Brain pericyte (primary cell): ENCODE measurements around the gene ARFRP1.

Experiments
- DNase-seq: peaks from one replicate; pipeline ENCODE4 v3.0.0-alpha.2; 2012; ENCODE audit warnings: low read depth, low spot score

ARFRP1 gene, protein sequence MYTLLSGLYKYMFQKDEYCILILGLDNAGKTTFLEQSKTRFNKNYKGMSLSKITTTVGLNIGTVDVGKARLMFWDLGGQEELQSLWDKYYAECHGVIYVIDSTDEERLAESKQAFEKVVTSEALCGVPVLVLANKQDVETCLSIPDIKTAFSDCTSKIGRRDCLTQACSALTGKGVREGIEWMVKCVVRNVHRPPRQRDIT

DNA sequence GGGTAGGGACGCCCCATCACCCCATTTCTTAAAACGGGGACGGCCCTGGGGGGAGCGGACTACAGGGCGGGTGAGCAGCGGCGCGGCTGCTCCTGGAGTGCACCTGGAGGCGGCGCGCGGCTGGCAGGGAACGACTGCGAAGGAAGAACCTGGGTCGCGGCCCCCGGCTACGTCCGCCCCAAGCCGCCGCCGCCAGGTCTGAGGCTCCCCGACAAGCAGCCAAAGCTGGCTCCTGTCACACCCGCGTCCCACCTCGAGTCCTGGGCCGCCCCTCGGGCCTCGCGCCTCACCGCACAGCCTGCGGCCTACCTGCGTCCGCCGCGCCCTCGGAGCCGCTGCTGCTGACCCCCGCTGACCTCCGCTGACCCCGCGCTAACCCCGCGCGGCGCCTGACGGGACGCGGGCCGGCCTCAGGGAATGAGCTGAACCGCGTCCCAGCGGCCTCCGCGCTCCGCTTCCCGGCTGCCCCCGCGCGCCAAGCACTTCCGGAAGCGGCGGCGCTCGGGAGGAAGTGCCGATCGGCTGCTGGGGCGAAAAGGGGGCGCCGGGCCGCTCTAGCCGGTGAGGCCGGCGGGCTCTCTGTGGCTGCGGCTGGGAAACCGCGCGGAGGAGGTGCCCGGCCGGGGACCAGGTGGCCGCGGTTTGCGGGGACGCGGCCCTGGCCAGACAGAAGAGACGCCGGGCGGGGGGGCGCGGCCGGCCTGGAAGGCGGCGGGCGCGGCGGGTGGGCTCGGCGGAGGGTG is at the start of gene ARFRP1, which contains the start of gene ZGPAT:
TSS of gene ARFRP1 (minus strand) at position 419 of the 743 bp plus-strand sequence. CDS start 885 bp downstream, outside the sequence.
TSS of gene ZGPAT (plus strand) at position 482 of the 743 bp plus-strand sequence. CDS start 542 bp downstream, outside the sequence.
- DNase-seq, result no peak

DNA sequence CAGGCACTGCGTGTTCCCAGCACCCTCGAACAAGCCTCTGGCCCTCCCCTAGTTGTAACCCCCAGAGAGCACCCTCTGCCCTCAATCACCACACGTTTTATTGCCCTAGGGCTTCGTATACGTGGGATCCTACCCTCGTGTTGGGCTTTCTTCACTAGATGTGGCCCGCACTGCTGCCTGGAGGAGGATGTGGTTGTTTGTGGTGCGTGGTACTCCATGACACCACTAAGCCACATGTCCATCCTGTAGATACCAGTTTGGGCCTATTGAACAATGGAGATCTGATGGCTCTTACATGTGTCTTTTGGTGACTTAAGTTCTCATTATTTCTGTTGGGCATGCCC is 48.8 kb upstream of the ARFRP1 start:
- no peak for DNase-seq

DNA sequence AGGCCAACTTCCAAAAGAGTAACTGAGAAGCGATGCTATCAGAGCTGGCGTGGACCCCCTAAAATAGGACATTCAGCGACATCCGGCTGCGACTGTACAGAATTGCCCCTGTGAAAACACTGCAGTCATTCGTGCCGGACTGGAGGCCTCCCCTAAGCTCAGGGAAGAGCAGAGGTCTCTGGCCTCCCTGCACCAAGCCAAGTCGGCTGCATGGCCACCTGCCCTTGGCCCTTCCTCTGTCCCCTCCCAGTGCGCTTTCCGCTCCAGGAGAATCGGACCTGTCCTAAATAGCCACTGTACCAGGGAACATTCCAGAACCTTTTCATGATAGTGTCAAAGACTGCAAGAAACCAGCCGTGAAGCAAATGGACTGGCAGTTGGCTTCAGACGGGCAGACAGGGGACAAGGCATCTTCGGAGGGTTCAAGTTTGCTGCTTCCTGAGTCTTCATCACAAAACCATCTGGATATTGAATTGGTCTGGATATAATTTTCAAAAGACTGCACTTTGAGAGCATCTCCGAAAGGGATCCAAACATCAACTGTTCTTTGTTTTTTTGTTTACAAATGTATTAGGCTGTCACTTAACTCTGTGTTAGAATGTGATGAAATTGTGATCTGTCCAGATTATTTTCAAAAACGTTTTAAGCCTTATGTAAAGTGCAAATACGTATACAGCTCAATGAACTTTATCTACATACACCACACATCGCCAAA is 48.3 kb upstream of the ARFRP1 start:
- DNase-seq, result no peak

DNA sequence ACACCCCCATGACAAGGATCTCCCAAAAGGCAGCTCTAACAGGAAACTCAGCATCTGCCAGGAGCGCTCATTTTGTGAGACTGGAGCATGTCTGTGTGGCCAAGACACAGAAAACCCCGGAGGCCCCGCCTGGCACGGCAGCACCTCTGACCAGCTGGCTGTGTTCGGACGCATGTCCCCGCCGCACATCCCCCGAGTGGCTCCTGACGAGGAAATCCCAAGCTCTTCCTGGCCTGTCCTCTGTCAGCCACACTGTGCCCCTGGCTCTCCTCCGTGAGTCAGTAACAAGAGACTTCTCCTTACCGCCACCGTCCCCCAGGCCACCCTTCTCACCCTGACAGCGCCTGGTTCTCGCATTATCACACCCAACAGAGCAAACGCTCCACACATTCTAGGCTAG is 46.2 kb upstream of the ARFRP1 start:
- no peak for DNase-seq

DNA sequence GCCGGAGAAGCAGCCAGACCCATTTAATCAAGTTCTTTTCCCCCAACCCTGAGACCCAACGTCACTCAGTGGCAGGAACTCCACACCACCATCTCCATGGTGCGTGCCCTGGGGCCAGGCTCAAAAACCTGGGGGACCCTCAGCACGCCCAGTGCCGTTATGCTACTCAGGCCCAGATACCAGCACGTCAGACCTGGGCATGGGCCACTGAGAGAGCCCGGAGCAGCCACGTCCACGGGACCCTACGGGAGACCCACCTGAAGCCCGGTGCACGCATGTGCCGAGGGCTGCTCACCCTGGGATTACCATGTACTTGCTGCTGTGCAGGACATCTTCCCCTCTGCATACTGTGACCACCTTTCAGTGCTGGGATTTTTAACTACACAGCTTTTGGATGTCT is 45.6 kb upstream of the ARFRP1 start:
- no peak for DNase-seq

DNA sequence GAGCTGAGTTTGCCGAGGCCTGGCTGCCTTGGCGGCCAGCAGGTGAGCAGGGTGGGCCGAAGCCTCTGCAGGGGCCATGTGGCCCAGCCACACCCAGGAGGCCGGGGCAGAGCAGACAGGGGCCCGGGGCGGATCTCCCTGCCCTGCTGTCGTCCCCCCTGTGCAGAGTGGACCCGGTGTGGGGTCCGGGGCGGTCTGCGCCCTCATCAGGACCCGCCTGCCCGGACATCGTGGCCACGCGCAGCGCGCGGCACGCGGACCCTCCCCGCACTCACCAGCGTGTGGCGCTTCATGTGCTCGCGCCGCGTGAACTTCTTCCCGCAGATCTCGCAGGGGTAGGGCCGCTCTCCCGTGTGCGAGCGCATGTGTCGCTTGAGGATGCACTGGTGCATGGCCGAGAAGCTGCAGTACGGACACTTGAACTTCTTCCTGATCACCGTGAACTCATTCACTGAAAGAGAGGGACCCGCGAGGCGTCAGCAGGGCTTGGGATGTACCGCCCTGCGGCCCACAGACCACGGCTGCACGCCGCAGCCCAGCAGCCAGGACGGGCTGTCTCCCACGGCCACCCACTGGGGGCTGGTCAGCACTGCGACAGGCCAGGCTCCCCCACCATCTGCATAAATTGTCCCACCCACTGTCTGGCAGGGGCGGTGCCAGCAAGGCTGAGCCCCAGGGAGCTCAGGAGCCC is 44.8 kb upstream of the ARFRP1 start:
- DNase-seq, result no peak

DNA sequence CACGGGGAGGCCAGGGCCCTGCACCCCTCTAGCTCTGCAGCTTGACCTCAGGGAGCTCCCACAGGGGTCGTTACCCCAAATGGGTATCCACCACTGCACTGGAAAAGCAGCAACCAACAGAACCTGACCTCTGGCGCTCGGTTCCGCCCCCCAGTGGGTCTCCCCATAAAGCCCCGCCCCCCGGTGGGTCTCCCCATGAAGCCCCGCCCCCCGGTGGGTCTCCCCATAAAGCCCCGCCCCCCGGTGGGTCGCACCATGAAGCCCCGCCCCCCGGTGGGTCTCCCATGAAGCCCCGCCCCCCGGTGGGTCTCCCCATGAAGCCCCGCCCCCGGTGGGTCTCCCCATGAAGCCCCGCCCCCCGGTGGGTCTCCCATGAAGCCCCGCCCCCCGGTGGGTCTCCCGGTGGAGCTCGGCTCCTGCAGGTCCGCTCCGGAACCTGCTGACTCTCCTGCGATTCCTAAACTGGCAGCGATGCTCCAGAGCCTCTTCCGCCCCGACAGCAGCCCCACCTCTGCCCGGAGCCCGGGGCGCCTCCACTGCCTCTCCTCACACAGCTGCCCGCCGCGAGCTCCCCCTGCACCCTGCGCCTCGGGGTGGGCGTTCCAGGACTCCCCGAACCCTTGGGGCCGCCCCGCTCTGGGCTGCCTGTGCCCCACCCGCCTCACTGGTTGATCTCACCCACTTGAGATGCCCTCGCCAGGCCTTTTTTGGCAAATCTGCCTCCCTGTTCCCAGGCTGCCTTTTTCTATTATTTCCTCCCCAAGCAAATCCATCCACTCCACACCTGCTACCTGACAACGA is 43.9 kb upstream of the ARFRP1 start:
- DNase-seq, result no peak

DNA sequence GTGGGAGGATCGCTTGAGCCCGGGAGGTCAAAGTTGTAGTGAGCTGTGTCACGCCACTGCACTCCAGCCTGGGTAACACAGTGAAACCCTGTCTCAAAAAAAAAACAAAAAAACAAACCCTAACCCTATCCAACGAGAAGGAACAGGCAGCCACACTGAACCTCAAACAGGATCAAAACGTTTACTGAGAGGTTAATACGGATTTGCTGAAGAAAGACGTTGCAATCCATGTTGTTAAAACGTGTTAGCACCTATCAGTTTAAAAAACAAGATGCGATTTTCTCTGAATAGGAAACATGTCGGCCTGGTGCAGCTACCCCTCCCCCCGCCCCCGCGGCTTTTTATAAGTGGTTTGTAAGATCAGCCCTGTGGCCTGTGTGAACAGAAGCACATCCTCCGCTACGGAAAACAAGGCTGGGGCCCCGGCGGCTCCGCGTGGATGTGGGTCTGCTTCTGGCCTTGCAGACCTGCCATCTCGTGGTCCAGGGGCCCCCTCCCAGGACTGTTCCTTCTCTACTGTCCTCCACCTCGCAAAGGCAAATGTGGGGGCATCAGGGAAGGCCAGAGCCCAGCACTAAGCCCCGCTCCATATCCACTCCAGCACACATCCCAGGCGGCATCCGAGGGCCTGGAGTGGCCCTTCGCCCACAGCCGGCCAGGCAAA is 43.2 kb upstream of the ARFRP1 start:
- DNase-seq, result no peak

DNA sequence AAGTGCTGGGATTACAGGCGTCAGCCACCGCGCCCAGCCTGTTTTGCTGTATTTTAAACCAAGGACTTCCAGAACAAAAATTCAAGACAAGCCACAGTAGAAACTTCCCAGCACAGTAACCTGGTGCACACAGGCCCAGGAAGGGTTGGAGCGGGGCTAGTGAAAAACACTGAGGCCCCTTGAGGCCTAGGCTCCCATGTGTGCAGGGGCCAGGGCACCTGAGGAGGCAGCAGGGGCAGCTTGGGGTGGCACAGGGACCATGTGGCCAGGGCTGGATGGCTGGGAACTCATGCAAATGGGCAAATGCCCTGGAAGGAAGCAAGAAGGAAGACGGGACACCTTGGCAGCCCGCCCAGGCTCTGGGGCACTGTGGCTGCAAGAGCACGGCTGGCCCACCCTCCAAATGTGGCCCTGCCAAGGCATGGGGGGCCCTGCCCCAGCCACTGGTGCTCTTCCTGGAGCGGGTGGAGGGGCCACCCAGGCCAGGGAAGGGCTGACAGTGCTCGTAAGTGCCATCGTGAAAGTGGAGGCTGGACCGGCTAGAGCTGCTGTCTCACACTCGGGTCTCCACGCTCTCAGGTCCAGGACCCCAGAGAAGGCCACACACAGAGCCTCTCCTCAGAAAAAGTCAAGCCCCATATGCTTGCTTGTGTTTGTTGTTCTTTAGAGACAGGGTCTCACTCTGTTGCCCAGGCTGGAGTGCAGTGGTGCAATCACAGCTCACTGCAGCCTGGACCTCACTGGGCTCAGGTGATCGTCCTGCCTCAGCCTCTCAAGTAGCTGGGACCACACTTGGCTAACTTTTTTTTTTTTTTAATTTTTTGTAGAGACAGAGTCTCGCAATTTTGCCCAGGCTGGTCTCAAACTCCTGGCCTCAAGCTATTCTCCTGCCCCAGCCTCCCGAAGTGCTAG is 42.1 kb upstream of the ARFRP1 start:
- DNase-seq, result no peak

DNA sequence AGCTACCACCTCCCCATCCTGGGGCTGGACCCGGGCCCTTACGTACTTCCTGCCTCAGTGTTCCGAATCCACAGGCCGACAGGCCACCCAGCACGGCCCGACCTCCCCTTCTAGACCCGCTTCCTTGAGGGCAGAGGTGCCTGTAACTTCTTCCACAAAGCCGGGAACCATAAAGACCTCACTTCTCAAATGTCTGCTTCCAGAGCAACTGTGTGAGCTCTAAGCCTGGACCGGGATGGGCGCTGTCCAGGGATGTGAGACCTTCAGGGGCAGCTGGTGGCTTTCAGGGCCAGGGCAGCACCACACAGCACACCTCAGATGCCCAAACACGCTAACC is 41.1 kb upstream of the ARFRP1 start:
- DNase-seq, result no peak

DNA sequence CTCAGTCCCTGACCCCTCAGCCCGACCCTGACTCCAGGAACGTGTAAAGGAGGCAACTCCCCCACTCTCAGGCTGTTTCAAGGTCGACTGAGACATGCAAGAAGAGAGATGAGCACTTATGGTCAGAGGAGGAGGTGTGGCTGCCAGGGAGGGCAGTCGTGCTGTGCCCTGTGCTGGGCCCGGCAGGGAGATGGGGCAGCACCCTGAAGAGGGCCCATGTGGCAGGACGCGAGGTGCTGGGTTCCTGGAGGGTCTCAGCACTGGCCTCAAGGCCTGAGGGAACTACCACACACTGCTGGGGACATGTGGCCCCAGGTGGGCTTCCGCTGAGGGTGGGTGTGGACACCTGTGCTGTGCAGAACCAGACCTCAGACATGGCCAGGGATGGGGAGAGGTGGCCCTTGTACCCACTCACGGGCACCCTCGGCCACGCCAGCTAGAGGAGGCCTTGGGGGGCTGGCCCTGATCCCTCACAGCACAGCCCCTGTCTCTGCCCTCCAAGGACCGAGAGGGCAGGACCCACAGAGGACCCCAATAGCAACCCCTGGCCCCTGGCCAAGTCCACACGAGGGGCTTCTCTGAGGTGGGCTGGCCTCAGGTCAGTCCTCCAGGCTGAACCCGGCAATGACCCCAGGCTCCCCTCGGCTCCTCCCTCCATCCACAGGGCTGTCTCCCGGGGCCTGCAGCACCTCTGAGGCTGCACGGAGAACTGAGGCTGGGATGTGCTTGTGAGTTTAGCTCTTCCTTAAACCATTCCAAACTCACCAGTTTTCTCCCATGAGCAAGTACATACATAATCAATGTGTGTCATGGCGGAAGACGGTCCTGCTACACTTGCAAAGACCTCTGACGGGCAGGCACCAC is 40.5 kb upstream of the ARFRP1 start:
- no peak for DNase-seq

DNA sequence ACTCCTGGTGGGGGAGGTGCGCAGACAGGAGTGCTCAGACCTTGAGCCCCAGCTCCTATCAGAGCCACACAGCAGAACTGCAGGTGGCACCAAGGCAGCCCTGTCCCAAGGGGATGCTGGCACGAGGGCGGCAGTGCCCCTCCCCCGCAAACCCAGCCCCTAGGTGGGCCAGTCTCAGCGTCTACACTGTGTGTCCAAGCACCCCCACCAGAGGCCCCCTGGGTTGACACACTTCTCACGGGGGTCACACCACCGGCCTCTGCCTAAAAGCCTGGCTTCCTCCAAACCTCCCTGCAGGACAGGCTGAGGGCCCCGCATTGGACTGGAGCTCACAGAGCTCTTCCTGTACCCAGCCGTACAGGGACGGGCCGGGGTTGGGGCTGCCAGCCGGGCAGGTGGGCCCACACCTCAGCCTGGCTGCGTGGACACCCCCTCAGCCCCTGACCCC is 39.9 kb upstream of the ARFRP1 start:
- DNase-seq, result no peak

DNA sequence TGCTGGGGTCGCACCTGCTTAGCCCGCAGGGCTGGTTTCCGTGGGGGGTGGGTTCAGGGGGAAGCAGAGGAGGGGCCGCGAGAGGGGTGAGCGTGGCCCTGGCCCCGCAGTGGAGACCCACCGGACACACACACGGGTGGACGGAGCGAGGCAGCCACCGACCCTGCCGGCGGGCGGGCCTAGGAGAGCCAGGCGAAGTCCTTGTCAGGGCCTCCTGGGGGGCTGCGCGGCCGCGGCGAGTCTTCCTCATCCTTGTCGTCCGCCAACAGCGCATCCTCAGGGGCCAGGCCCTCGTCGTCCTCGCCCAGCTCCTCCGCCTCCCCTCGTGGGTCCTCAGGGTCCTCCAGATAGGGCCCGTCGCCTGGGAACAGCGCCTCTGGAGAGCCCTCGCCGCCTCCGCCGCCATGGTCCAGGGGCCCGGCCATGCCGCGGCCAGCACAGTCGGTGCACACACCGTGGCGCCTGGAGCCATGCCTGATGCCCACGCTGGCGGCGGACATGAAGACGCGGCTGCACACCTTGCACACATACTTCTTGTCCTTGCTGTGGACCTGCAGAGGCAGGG is 39.1 kb upstream of the ARFRP1 start:
- no peak for DNase-seq

DNA sequence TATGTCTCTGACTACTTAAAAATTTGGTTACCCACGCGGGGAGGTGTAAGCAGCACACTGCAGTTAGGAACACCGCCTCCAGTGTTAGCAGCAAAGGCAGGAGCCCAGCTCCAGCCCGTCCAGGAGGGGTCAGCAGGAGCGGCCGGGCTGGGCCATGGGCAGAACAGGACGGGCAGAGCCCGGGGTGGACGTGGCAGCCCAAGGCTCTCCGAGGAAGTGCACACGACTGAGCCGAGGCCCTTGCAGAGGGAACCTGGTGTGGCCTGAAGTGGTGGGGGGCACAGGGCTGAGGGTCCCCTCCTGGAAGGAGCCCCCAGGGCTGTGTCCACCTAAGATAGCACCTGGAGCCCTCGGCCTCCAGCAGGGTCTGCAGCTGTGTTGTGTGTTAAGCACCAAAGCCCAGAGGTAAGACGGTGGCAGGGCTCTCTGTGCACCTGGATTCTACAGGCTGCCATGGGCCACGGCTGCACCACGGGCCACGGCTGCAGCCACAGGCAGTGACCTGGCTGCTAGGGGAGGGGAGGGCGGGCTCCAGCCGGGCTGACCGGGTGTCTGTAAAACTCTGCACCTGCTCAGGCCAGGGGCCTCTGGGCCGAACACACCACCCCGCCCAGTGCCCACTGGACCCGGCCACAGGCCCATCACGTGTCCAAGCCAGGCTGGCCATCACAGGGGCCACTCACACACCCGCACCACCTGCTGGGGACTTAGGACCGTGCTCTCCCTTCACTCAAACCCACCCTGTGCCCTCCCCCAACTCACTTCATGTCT is 38.4 kb upstream of the ARFRP1 start:
- no peak for DNase-seq

DNA sequence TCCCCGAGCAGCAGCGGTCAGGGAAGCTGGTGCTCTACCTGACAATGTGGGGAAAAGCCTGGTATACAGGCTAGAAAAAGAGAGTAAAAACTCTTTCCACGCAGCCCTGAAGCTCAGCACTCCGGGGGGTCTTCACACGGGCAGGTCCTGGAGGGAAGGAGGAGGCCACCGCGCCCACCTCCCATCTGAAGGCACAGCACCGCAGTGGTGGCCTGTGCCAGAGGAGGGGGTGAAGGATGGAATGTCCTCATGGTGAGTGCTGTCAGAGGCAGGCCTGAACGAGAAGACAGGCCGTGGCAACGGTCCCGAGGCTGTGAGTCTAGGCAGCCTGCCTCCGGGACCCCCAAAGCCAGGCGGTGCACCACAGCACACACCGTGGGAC is 37.6 kb upstream of the ARFRP1 start:
- DNase-seq, result no peak

DNA sequence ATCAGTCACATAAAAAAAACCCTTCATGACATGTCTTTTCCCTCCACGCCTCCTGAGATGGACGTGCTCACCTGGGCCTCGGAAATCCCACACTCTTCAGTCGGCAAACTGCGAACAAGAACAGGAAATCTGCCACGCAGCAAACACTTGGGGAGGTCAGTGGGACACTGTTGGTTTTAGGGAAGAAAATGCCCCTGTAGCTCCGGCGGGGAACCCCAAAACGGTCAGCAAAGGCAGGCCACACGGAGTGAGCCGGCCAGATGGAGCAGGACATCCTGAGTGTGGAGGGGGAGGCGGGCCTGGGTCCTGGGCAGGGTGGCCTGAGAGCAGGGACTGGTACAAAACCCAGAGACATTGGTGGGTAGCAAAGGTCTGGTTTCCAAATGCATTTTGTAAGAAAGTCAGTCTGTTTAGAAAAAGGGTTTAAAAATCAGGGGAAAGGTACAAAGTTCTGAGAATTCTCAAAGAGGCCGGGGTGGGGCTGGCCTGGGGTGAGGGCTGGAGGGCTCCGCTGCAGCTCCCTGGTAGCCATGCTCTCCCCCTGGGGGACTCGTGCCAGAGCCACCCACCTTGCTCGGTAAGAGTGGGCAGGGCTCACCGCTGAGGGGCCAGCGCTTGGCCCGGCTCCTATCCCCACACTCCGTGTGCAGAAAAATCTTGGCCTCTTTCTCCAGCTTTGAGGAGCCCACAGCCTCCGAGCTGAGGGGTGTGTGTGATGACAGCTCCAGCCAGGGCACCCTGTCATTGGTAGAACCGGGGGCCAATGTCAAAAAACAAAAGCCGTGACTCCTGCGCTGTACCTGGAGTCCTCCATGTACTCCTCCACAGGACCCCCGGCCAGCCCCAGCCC is 37.0 kb upstream of the ARFRP1 start:
- no peak for DNase-seq

DNA sequence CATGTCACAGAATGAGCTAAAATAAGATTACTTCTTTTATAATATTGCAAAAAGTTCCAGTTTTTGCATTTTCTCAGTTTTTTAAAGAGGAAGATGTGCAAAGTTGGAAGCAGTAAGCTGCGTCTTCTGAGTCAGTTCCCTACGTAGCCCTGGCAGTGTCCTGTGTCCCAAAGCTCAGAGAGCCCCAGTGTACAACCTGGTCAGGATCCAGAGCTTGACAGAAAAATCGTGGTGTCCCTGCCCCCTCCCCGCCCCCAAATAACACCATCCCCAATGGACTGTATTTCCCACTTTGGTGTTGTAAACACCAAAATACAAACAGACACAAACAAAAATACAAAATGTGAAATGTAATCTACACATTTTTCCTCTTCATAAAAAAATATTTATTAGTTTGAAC is 36.4 kb upstream of the ARFRP1 start:
- no peak for DNase-seq
